HepG2 (cell line): Measurements from ENCODE around the gene CLIC1. TPM values are rescaled to one million over a fixed set of nuclear protein-coding genes. Genes with fewer than 3 reads are reported as not detected.

Experiments used
- ESRRA ChIP-seq: sonication (generic); formaldehyde crosslinking; IDR thresholded peaks from 2 replicates; pipeline ENCODE4 v1.5.1; 2020; ENCODE audit warnings: mild to moderate bottlenecking, low read depth, missing genetic modification reagents
- RORA ChIP-seq: sonication (generic); formaldehyde crosslinking; IDR thresholded peaks from 2 replicates; pipeline ENCODE4 v1.5.0; 2020; ENCODE audit warnings: mild to moderate bottlenecking, missing genetic modification reagents, moderate library complexity
- RXRB ChIP-seq: IDR thresholded peaks from 2 replicates; pipeline ENCODE4 v1.6.1; 2016; ENCODE audit warnings: borderline replicate concordance, missing genetic modification reagents, missing compliant biosample characterization
- SIX4 ChIP-seq: sonication (generic); formaldehyde crosslinking; IDR thresholded peaks from 2 replicates; pipeline ENCODE4 v1.4.0; 2020; ENCODE audit warnings: missing genetic modification reagents
- ZFP1 ChIP-seq: IDR thresholded peaks from 2 replicates; pipeline ENCODE4 v1.6.1; 2016
- ZNF274 ChIP-seq: sonication (generic); formaldehyde crosslinking; IDR thresholded peaks from 2 replicates; pipeline ENCODE4 v1.5.1; 2020; ENCODE audit warnings: mild to moderate bottlenecking, missing genetic modification reagents
- ZNF547 ChIP-seq: sonication (generic); formaldehyde crosslinking; IDR thresholded peaks from 2 replicates; pipeline ENCODE4 v1.5.1; 2020; ENCODE audit warnings: mild to moderate bottlenecking, missing genetic modification reagents
- ZNF549 ChIP-seq: sonication (generic); formaldehyde crosslinking; IDR thresholded peaks from 2 replicates; pipeline ENCODE4 v1.5.0; 2020; ENCODE audit warnings: missing genetic modification reagents
- ZNF878 ChIP-seq: sonication (generic); formaldehyde crosslinking; IDR thresholded peaks from 2 replicates; pipeline ENCODE4 v1.8.1; 2023; ENCODE audit warnings: mild to moderate bottlenecking, missing genetic modification reagents, moderate library complexity
- polyA plus RNA-seq, 8 experiments: library from polyadenylated mRNA; depleted of rRNA in 3 of 8; stranded (reverse) in 7 of 8; unstranded in 1 of 8; fragments of >200 nt; fragmentation: Illumina TruSeq in 4 of 8; extraction: Trizol in 4 of 8; gene quantifications; 2 replicates each; pipeline versions ENCODE4 v1.2.1 to v1.2.3, GENCODE V29; 2011 to 2016; ENCODE audit warnings: low read depth in 4 of 8, missing spikeins in 1 of 8, mixed read lengths in 1 of 8; ENCODE audit not compliant: insufficient read depth in 1 of 8
- total RNA-seq, 5 experiments: library from RNA; depleted of rRNA; stranded (reverse); fragments of >200 nt; fragmentation: Illumina TruSeq; extraction: Trizol; gene quantifications; 2 replicates each; pipeline ENCODE4 v1.2.3, GENCODE V29; 2016; ENCODE audit warnings: low read depth in 1 of 5
- TF ChIP-seq, protein P1 (sequence below): sonication (generic); formaldehyde crosslinking; IDR thresholded peaks from 2 replicates; pipeline ENCODE4 v1.5.0; 2020; ENCODE audit warnings: mild to moderate bottlenecking, missing genetic modification reagents
- TF ChIP-seq, protein P2 (sequence below): sonication (generic); formaldehyde crosslinking; IDR thresholded peaks from 2 replicates; pipeline ENCODE4 v1.4.0; 2020; ENCODE audit warnings: missing genetic modification reagents
- TF ChIP-seq, protein P3 (sequence below): sonication (generic); formaldehyde crosslinking; IDR thresholded peaks from 2 replicates; pipeline ENCODE4 v1.4.0; 2020; ENCODE audit warnings: mild to moderate bottlenecking, low read depth, missing genetic modification reagents
- TF ChIP-seq, protein P4 (sequence below): sonication (generic); formaldehyde crosslinking; IDR thresholded peaks from 2 replicates; pipeline ENCODE4 v1.8.1; 2023; ENCODE audit warnings: mild to moderate bottlenecking, missing genetic modification reagents
- TF ChIP-seq, protein P5 (sequence below): sonication (generic); formaldehyde crosslinking; IDR thresholded peaks from 2 replicates; pipeline ENCODE4 v1.4.0; 2020; ENCODE audit warnings: missing genetic modification reagents
- TF ChIP-seq, protein P6 (sequence below): sonication (generic); formaldehyde crosslinking; IDR thresholded peaks from 2 replicates; pipeline ENCODE4 v1.5.1; 2020; ENCODE audit warnings: missing genetic modification reagents, mild to moderate bottlenecking, borderline replicate concordance
- TF ChIP-seq, protein P7 (sequence below): sonication (generic); formaldehyde crosslinking; IDR thresholded peaks from 2 replicates; pipeline ENCODE4 v1.5.0; 2020; ENCODE audit warnings: missing genetic modification reagents, mild to moderate bottlenecking, borderline replicate concordance

Gene CLIC1
- total and polyA plus RNA-seq, 2 of the 13 experiments (the other 11 are each of a cell fraction or from before 2014, with no cell fraction given), result 602 to 891 TPM

DNA sequence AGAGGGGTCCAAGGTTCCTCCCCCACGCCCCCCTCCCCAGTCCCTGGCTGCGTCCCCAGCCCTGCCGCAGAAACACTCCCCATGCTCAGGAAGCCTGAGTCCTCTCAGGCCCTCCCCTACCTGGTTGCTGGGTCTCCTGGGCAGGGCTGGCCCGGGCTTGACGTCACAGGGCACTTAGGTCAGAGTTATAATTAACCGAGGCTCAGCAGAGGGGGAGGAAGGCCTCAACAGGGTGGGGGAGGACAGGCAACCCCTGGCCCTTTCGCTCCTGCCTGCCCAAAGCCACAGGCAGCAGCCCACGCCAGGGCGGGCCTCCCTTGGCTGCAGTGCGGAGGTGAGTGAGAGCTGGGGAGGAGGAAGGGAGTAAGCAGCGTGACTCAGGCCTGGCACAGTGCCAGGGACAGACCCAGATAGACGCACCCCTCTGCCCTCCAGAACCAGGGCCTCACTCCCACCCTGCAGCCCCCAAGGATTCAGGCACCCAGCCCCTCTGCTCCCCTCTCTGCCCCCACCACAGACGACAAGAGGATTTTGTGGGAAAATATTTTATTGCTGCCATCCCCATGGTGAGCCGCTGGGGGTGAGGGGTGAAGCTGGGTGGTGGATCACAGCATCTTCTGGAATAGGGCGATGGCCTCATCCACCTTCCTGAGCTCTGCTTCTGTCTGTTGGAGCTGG lies 40.8 kb upstream of the CLIC1 start, which contains the start of gene VWA7 (continued):
- TF ChIP-seq, protein P1, sequence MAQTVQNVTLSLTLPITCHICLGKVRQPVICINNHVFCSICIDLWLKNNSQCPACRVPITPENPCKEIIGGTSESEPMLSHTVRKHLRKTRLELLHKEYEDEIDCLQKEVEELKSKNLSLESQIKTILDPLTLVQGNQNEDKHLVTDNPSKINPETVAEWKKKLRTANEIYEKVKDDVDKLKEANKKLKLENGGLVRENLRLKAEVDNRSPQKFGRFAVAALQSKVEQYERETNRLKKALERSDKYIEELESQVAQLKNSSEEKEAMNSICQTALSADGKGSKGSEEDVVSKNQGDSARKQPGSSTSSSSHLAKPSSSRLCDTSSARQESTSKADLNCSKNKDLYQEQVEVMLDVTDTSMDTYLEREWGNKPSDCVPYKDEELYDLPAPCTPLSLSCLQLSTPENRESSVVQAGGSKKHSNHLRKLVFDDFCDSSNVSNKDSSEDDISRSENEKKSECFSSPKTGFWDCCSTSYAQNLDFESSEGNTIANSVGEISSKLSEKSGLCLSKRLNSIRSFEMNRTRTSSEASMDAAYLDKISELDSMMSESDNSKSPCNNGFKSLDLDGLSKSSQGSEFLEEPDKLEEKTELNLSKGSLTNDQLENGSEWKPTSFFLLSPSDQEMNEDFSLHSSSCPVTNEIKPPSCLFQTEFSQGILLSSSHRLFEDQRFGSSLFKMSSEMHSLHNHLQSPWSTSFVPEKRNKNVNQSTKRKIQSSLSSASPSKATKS (CRISPR knock-in tag), result no peak
- TF ChIP-seq, protein P2, sequence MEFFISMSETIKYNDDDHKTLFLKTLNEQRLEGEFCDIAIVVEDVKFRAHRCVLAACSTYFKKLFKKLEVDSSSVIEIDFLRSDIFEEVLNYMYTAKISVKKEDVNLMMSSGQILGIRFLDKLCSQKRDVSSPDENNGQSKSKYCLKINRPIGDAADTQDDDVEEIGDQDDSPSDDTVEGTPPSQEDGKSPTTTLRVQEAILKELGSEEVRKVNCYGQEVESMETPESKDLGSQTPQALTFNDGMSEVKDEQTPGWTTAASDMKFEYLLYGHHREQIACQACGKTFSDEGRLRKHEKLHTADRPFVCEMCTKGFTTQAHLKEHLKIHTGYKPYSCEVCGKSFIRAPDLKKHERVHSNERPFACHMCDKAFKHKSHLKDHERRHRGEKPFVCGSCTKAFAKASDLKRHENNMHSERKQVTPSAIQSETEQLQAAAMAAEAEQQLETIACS (CRISPR knock-in tag), result no peak
- TF ChIP-seq ZNF274 (CRISPR knock-in tag), result 0 out of 2 replicates have a peak, but pooled peaks have one; percentile 73
- TF ChIP-seq, protein P3, sequence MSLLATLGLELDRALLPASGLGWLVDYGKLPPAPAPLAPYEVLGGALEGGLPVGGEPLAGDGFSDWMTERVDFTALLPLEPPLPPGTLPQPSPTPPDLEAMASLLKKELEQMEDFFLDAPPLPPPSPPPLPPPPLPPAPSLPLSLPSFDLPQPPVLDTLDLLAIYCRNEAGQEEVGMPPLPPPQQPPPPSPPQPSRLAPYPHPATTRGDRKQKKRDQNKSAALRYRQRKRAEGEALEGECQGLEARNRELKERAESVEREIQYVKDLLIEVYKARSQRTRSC (CRISPR knock-in tag), result no peak
- peak; percentile 81; the same call in 1 of the 2 replicates for TF ChIP-seq RXRB (CRISPR knock-in tag)
- 0 out of 2 replicates have a peak, but pooled peaks have one; percentile 32 for TF ChIP-seq SIX4 (CRISPR knock-in tag)
- peak; percentile 70; the same call in 1 of the 2 replicates for TF ChIP-seq ZFP1 (CRISPR knock-in tag)
- TF ChIP-seq, protein P4, sequence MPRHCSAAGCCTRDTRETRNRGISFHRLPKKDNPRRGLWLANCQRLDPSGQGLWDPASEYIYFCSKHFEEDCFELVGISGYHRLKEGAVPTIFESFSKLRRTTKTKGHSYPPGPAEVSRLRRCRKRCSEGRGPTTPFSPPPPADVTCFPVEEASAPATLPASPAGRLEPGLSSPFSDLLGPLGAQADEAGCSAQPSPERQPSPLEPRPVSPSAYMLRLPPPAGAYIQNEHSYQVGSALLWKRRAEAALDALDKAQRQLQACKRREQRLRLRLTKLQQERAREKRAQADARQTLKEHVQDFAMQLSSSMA, result peak; percentile 79
- TF ChIP-seq, protein P5, sequence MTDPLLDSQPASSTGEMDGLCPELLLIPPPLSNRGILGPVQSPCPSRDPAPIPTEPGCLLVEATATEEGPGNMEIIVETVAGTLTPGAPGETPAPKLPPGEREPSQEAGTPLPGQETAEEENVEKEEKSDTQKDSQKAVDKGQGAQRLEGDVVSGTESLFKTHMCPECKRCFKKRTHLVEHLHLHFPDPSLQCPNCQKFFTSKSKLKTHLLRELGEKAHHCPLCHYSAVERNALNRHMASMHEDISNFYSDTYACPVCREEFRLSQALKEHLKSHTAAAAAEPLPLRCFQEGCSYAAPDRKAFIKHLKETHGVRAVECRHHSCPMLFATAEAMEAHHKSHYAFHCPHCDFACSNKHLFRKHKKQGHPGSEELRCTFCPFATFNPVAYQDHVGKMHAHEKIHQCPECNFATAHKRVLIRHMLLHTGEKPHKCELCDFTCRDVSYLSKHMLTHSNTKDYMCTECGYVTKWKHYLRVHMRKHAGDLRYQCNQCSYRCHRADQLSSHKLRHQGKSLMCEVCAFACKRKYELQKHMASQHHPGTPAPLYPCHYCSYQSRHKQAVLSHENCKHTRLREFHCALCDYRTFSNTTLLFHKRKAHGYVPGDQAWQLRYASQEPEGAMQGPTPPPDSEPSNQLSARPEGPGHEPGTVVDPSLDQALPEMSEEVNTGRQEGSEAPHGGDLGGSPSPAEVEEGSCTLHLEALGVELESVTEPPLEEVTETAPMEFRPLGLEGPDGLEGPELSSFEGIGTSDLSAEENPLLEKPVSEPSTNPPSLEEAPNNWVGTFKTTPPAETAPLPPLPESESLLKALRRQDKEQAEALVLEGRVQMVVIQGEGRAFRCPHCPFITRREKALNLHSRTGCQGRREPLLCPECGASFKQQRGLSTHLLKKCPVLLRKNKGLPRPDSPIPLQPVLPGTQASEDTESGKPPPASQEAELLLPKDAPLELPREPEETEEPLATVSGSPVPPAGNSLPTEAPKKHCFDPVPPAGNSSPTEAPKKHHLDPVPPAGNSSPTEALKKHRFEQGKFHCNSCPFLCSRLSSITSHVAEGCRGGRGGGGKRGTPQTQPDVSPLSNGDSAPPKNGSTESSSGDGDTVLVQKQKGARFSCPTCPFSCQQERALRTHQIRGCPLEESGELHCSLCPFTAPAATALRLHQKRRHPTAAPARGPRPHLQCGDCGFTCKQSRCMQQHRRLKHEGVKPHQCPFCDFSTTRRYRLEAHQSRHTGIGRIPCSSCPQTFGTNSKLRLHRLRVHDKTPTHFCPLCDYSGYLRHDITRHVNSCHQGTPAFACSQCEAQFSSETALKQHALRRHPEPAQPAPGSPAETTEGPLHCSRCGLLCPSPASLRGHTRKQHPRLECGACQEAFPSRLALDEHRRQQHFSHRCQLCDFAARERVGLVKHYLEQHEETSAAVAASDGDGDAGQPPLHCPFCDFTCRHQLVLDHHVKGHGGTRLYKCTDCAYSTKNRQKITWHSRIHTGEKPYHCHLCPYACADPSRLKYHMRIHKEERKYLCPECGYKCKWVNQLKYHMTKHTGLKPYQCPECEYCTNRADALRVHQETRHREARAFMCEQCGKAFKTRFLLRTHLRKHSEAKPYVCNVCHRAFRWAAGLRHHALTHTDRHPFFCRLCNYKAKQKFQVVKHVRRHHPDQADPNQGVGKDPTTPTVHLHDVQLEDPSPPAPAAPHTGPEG (CRISPR knock-in tag), result no peak
- no peak for TF ChIP-seq RORA (CRISPR knock-in tag)
- TF ChIP-seq, protein P6, sequence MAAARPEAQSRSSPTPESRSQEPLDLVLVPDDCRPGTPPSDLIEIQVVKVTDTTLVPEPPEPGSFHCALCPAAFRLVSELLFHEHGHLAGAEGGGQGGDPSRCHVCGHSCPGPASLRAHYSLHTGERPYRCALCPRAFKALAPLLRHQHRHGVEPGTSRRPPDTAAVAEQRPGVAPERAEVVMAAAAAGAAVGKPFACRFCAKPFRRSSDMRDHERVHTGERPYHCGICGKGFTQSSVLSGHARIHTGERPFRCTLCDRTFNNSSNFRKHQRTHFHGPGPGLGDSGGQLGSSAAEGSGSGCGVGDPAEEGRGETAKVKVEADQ (CRISPR knock-in tag), result 0 out of 2 replicates have a peak, but pooled peaks have one; percentile 47
- no peak for TF ChIP-seq ZNF549 (CRISPR knock-in tag)
- TF ChIP-seq ZNF547 (CRISPR knock-in tag), result no peak
- no peak for TF ChIP-seq ZNF878 (CRISPR knock-in tag)
- TF ChIP-seq, protein P7, sequence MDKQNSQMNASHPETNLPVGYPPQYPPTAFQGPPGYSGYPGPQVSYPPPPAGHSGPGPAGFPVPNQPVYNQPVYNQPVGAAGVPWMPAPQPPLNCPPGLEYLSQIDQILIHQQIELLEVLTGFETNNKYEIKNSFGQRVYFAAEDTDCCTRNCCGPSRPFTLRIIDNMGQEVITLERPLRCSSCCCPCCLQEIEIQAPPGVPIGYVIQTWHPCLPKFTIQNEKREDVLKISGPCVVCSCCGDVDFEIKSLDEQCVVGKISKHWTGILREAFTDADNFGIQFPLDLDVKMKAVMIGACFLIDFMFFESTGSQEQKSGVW (CRISPR knock-in tag), result no peak
- peak; percentile 20; the same call in 1 of the 2 replicates for TF ChIP-seq ESRRA (CRISPR knock-in tag)
